HuH-7 (cell line): ENCODE data around the gene TMEM95.
"Not testable (repeated sequence)": the region's sequence is repeated elsewhere in the genome, so short reads cannot be mapped to it uniquely, and the experiment has no call there.

ENCODE experiments used
- DNase-seq: peaks from one replicate; pipeline ENCODE4 v3.0.0; 2011; ENCODE audit warnings: low spot score

Gene TMEM95

DNA sequence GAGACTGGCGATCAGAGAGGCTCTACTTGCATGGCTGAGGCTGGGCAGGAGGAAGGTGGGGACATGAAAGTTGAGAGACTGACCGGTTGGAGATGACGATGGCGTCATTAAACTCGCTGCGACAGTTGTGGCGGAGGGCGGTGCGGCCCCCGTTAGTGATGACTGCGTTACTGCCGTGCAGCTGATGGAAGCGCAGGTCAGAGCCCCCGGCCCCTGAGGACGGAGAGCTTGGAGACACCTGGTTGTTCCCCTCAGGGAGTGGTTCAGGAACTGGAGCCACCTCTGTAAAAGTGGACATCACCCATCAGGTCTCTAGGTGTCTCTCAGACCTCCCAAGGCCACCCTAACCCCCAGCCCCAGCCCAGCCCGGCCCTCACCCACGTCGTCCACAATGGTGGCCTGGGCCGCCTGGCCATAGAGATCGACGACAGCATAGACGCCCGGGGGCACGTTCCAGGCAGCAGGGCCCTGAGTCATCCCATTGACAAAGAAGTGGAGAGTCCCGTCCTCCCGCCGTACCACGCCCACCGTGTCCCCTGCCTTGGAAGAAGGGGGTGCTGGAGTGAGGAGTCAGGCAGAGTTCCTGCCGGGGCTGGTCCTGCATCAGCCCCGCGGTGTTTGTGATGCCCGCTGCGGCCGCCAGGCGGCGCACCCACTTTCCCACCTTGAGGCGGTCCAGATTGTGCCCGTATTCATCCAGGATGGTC lies 31.1 kb upstream of the TMEM95 start:
- peak; percentile 80 for DNase-seq

DNA sequence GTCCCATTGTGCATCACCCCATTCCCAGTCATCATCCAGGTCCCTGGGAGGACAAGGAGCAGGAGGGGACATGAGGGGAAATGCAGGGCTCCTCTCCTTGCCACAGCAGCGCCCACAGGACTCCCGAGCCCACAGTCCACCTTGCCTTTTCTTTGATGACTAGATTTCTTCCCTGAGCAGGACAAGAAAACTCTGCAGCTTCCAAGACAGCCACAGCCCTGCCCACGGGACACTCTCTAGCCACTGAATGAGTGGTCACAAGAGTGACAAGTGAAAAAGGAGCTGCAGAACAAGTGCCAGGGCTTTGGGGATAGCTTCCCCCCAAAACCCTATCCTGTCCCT lies 30.5 kb upstream of the TMEM95 start:
- no peak for DNase-seq

- DNase-seq, result no peak
Observed at GRCh38 chr17:7325031-7325528, 29.9 kb upstream of the TMEM95 start.

- DNase-seq, result no peak
Observed at GRCh38 chr17:7326186-7326585, 28.8 kb upstream of the TMEM95 start.

DNA sequence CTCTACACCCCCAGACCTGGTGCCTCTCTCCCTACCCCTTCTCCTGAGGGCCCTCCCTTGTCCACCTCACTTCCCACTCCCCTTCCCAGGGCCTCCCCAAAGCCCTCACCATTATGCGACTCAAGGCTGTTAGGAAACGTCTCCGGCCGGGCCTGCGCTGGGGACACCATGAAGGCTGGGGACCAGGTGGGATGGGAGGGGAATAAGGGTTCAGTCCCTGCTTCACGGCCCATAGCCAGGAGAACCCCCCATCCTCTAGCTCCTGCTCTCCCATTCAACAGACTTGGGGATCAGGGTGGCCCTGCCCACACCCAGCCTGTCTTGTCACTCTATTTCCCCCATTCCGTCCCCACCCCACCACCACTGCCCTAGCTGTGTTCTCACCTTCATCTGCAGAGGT lies 27.9 kb upstream of the TMEM95 start:
- DNase-seq, result no peak

GRCh38 chr17:7327501-7327900 lies 27.5 kb upstream of the TMEM95 start:
- DNase-seq, result no peak

- DNase-seq, result no peak
Observed at GRCh38 chr17:7328009-7328408, 26.9 kb upstream of the TMEM95 start.

- no peak for DNase-seq
Observed at GRCh38 chr17:7328840-7329373, 26.0 kb upstream of the TMEM95 start, which contains the start of gene NEURL4. NEURL4 (minus strand) TSS chr17:7329335; CDS start chr17:7329312, 23 bp downstream.

GRCh38 chr17:7329374-7329996 lies 25.5 kb upstream of the TMEM95 start:
- DNase-seq, result peak; percentile 97

DNA sequence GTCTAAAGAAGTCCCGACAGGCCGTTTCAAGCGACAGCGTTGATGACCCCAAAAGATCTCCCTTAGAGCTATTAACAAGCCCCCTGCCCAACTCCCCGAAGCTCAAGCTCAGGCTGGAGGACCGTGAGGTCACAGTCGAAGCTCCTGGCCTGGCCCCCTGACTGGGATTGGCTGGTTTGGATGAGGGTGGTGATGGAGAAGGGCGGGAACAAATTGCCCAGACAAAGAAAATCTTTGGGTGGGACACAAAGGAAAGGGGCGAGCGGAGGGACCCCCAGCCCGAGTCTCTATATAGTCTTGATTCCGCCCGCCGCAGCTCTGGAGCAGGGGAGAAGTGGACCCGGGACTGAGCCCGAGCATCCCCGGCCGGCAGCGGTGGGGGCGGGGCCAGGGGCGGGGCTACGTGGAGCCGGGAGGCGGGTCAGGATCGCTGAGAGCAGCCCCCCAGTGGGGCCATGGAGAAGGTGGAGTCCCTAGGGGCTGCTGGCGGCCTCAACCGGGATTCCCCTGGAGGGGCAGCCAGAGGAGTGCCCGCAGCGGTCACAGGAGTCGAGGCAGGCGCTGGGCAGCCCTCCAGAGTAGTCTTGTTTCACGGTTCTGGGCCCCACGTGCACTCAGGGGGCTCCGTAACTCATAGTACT lies 24.8 kb upstream of the TMEM95 start:
- DNase-seq, result peak; percentile 86

- no peak for DNase-seq
Observed at GRCh38 chr17:7330638-7331015, 24.3 kb upstream of the TMEM95 start.

GRCh38 chr17:7332111-7332510 lies 22.8 kb upstream of the TMEM95 start:
- no peak for DNase-seq

DNA sequence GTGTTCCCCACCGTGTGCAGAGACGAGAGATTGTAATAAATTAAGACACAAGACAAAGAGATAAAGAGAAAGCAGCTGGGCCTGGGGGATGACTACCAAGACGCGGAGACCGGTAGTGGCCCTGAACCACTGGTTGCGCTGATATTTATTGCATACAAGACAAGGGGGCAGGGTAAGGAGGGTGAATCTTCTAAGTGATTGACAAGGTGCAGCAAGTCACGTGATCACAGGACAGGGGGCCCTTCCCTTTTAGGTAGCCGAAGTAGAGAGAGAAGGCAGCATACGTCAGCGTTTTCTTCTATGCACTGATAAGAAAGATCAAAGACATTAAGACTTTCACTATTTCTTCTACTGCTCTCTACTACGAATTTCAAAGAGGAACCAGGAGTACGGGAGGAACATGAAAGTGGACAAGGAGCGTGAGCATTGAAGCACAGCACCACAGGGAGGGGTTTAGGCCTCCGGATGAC lies 22.3 kb upstream of the TMEM95 start:
- not testable (repeated sequence) for DNase-seq

DNA sequence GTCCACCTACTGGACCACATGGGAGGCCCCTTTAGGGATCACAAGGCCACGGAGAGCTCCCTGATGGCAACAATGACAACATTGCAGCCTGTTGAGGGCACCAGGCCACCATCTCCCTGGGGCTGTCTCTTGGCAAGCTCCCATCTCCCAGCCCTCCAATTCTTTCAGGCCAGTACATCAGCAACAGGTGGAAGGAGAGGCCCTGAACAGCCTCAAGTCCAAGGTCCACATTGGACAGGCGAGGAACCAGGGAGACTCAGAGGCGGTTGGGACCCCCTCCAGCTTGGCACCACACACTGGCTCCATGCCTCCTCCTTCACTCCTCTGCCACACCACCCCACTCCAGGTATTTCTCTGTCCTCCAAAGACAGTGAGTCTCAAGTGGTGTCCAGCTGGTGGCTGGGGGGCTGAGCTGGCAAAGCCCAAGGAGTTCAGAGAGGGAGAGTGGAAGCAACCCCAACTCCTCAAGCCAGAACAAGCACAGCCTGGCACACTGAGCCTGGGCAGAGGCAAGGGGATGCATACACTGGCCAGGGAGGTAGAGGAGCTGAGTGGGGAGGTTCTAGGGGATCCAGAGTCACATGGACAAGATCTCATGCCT lies 19.9 kb upstream of the TMEM95 start:
- no peak for DNase-seq

- DNase-seq, result not testable (repeated sequence)
Observed at GRCh38 chr17:7335765-7336164, 19.2 kb upstream of the TMEM95 start.

- DNase-seq, result no peak
Observed at GRCh38 chr17:7336240-7337175, 18.4 kb upstream of the TMEM95 start, which contains the start of gene ACAP1. ACAP1 (plus strand) TSS chr17:7336529; CDS start chr17:7336735, 206 bp downstream.

GRCh38 chr17:7337600-7337999 lies 17.4 kb upstream of the TMEM95 start:
- not testable (repeated sequence) for DNase-seq

GRCh38 chr17:7340179-7340578 lies 14.8 kb upstream of the TMEM95 start:
- no peak for DNase-seq

- DNase-seq, result no peak
Observed at GRCh38 chr17:7341842-7342241, 13.1 kb upstream of the TMEM95 start.

DNA sequence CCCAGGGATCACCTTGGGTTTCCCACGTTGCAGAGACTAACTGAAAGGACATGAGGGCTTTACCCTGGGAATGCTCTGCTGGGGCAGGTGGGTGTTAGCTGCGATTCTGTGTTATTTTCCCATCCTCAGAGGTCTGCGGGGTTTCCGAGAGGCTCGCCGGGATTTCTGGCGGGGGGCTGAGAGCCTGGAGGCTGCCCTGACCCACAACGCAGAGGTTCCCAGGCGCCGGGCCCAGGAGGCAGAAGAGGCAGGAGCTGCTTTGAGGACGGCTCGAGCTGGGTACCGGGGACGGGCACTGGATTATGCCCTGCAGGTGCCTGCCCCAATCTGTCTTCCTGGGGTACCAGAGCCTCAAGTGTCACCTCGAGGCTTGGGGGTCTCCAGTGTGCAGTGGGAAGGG lies 11.7 kb upstream of the TMEM95 start:
- DNase-seq, result no peak
